Body of pancreas (tissue), 4 donors: ENCODE results near the gene PRPF31. TPM values are rescaled to one million over a fixed set of nuclear protein-coding genes. Genes with fewer than 3 reads are reported as not detected.

Experiments
- ATAC-seq: fragments of 150-250 bp; one replicate; pipeline ENCODE4 v1.9.1; 2016
- DNase-seq, 4 donors: peaks; one replicate each; pipeline ENCODE4 v3.0.0-alpha.2; 2019
- H3K27ac ChIP-seq, 4 donors: fragments of 200-600 bp; sonication (generic); 1 replicate in 3 of 4; 2 replicates in 1 of 4; pipeline versions ENCODE4 v1.5.1 to v1.6.1; 2016 to 2019; ENCODE audit warnings: mild to moderate bottlenecking in 1 of 4, mixed read lengths in 1 of 4, moderate library complexity in 1 of 4
- H3K27me3 ChIP-seq, 2 donors: fragments of 200-600 bp; sonication (generic); one replicate each; pipeline ENCODE4 v1.6.0; 2016; ENCODE audit warnings: mild to moderate bottlenecking in 1 of 2
- H3K36me3 ChIP-seq, 2 donors: fragments of 200-600 bp; sonication (generic); replicated peaks in 1 of 2; 2 replicates each; pipeline ENCODE4 v1.5.1; 2016; ENCODE audit warnings: low read depth in 2 of 2; ENCODE audit not compliant: insufficient read depth in 1 of 2
- H3K4me1 ChIP-seq: fragments of 200-600 bp; sonication (generic); one replicate; pipeline ENCODE4 v1.6.0; 2016
- H3K4me3 ChIP-seq, 2 donors: fragments of 200-600 bp; sonication (generic); 1 replicate in 1 of 2; 2 replicates in 1 of 2; pipeline ENCODE4 v1.5.1; 2016 to 2019
- H3K9me3 ChIP-seq, 3 donors: fragments of 200-600 bp; sonication (generic); 1 replicate in 2 of 3; 2 replicates in 1 of 3; pipeline ENCODE4 v1.5.1; 2016
- CTCF ChIP-seq, 7 experiments: fragments of 450-650 bp in 4 of 7; fragments of 200-600 bp in 3 of 7; sonication (generic) in 3 of 7; IDR thresholded peaks; one replicate each; pipeline ENCODE4 v1.5.1; 2016 to 2019; ENCODE audit warnings: antibody characterized with exemption in 7 of 7
- POLR2A ChIP-seq, 3 donors: fragments of 450-650 bp; IDR thresholded peaks; one replicate each; pipeline ENCODE4 v1.6.1; 2016; ENCODE audit warnings: antibody characterized with exemption in 3 of 3, mild to moderate bottlenecking in 2 of 3
- WGBS, 2 donors: methylation state at CpG; one replicate each; pipeline ENCODE4 v1.1.5; 2017; 5-methylcytosine and 5-hydroxymethylcytosine counted together
- intact Hi-C: fragments of 100-400 bp; cut with DNase I; formaldehyde crosslinking; loops from one replicate; pipeline ENCODE4 v1.15.1; 2023
- total RNA-seq, 2 donors: library from RNA; depleted of rRNA; stranded (reverse); fragments of >200 nt; gene quantifications; one replicate each; pipeline ENCODE4 v1.1.0, GENCODE V29; 2016

Gene PRPF31
- total RNA-seq, 2 donors from 2014 or later: 17.8 to 24.1 TPM

GRCh38 chr19:54145541-54146158, 30.1 kb downstream of the PRPF31 start:
- Histone ChIP-seq H3K27ac (no peak overlapping the region), H3K4me3 (no peak overlapping the region), H3K9me3 (no peaks in the 10 kb centered on the region), H3K36me3 (peaks cover 31 to 53% of the 10 kb centered on the region in 2 donors), H3K4me1 (peaks cover 11% of the 10 kb centered on the region), H3K27me3 (no peaks in the 10 kb centered on the region)
- 86 to 90% methylated on average over 16 to 25 of the region's 28 CpGs for WGBS, 2 donors
- DNase-seq: no peak
- intact Hi-C loops: no loop called here
- TF ChIP-seq CTCF (IDR thresholded peaks at IDR 0.05): no peak
- no peak for TF ChIP-seq POLR2A (IDR thresholded peaks at IDR 0.05)
- ATAC-seq: no peak

- no peak overlapping the region for H3K27ac ChIP-seq
- ATAC-seq (no peak), DNase-seq (peak in 1 of 4 donors; percentile 40)
- H3K27me3 ChIP-seq: no peaks in the 10 kb centered on the region
- WGBS, 2 donors: 63 to 90% methylated on average over 3 of the region's 3 CpGs
- no peak for TF ChIP-seq POLR2A (IDR thresholded peaks at IDR 0.05)
- no peak overlapping the region for H3K4me3 ChIP-seq
- H3K4me1 ChIP-seq: no peaks in the 10 kb centered on the region
- H3K9me3 ChIP-seq: no peaks in the 10 kb centered on the region
- intact Hi-C loops: no loop called here
- H3K36me3 ChIP-seq: peaks cover 31 to 61% of the 10 kb centered on the region in 2 donors
Measured at GRCh38 chr19:54147676-54148075, 32.1 kb downstream of the PRPF31 start.

- H3K27ac ChIP-seq: no peak overlapping the region
Measured at GRCh38 chr19:54148158-54148557, 32.6 kb downstream of the PRPF31 start.

GRCh38 chr19:54149021-54149812, 33.7 kb downstream of the PRPF31 start:
- DNase-seq (no peak), ATAC-seq (no peak)
- intact Hi-C loops: no loop called here
- Histone ChIP-seq H3K27me3 (no peaks in the 10 kb centered on the region), H3K36me3 (peaks cover 16 to 60% of the 10 kb centered on the region in 2 donors), H3K9me3 (no peaks in the 10 kb centered on the region), H3K4me3 (no peak overlapping the region), H3K27ac (no peak overlapping the region), H3K4me1 (no peaks in the 10 kb centered on the region)
- 83 to 90% methylated on average over 12 of the region's 12 CpGs for WGBS, 2 donors
- no peak for TF ChIP-seq CTCF (IDR thresholded peaks at IDR 0.05)
- no peak for TF ChIP-seq POLR2A (IDR thresholded peaks at IDR 0.05)

More at GRCh38 chr19:54148158-54148557, 32.6 kb downstream of the PRPF31 start:
- no peak for TF ChIP-seq CTCF (IDR thresholded peaks at IDR 0.05)
- TF ChIP-seq POLR2A (IDR thresholded peaks at IDR 0.05): no peak
- WGBS, 2 donors: 78 to 92% methylated on average over 14 to 15 of the region's 19 CpGs
- no peak for DNase-seq
- Histone ChIP-seq H3K27me3 (no peaks in the 10 kb centered on the region), H3K36me3 (peaks cover 26 to 64% of the 10 kb centered on the region in 2 donors), H3K9me3 (no peaks in the 10 kb centered on the region), H3K4me3 (no peak overlapping the region), H3K4me1 (no peaks in the 10 kb centered on the region)
- intact Hi-C loops: no loop called here
- ATAC-seq: no peak

GRCh38 chr19:54151362-54152035, 35.9 kb downstream of the PRPF31 start:
- no peaks in the 10 kb centered on the region for H3K27me3 ChIP-seq
- no peaks in the 10 kb centered on the region for H3K9me3 ChIP-seq
- H3K4me1 ChIP-seq: no peaks in the 10 kb centered on the region
- DNase-seq (no peak), ATAC-seq (no peak)
- no peak overlapping the region for H3K4me3 ChIP-seq
- 84 to 86% methylated on average over 22 to 23 of the region's 23 CpGs for WGBS, 2 donors
- H3K27ac ChIP-seq: no peak overlapping the region
- H3K36me3 ChIP-seq: peaks cover 4 to 50% of the 10 kb centered on the region in 2 donors
- no peak for TF ChIP-seq POLR2A (IDR thresholded peaks at IDR 0.05)
- no peak for TF ChIP-seq CTCF (IDR thresholded peaks at IDR 0.05)
- intact Hi-C loops: no loop called here
